GM12872 (cell line): ENCODE data around the gene TRIM68.

Source experiments
- TF ChIP-seq, protein P1 (sequence below): IDR thresholded peaks from 3 replicates; pipeline ENCODE4 v1.5.1; 2011; ENCODE audit warnings: low read depth, mild to moderate bottlenecking, low read length, moderate library complexity; ENCODE audit not compliant: insufficient read depth

Gene TRIM68, protein sequence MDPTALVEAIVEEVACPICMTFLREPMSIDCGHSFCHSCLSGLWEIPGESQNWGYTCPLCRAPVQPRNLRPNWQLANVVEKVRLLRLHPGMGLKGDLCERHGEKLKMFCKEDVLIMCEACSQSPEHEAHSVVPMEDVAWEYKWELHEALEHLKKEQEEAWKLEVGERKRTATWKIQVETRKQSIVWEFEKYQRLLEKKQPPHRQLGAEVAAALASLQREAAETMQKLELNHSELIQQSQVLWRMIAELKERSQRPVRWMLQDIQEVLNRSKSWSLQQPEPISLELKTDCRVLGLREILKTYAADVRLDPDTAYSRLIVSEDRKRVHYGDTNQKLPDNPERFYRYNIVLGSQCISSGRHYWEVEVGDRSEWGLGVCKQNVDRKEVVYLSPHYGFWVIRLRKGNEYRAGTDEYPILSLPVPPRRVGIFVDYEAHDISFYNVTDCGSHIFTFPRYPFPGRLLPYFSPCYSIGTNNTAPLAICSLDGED

DNA sequence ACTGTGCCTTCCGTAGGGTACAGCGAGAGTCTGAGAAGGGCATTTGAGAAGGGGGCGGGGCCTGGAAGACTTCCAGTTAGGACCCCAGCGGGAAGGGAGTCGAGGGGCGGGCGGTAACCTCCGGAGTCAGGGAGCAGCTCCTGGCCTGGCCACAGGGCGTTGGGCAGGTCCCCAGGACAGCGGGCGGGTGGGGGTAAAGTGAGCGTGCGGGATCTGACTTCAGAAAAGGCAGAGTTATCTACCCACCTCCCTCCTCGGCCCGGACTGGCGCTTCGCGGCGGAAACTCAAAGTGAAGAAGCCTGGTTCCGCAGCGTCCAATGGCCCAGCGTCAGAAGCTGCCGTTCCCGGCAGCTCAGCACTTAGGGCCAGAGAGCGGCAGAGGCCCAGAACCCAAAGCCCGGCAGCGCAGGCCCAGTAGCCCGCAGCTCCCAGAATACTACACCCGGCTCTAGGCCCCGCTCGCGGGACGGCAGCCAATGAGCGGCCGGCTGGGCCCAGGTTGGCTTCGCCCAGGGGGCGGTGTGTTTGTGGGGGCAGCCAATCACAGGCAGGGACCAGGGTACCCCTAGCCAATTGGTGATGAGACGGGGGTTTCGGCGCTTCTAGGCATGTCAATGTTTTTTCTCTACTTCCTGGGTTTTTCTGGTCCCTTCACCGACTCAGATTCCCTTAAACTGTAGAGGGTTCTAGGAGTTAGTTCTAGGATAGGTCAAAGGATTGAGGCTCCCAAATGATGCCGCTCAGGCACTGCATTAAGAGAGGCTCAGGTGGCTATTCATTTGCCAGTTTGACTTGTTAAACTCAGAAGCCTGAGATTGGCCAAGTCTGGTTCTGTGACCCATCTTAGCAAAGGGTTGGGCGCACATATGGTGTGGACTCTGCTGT, at the start of gene TRIM68:
TRIM68 (minus strand) TSS at position 451 of the 886 bp plus-strand sequence. CDS start 2,727 bp downstream, outside the sequence.
- TF ChIP-seq, protein P1, sequence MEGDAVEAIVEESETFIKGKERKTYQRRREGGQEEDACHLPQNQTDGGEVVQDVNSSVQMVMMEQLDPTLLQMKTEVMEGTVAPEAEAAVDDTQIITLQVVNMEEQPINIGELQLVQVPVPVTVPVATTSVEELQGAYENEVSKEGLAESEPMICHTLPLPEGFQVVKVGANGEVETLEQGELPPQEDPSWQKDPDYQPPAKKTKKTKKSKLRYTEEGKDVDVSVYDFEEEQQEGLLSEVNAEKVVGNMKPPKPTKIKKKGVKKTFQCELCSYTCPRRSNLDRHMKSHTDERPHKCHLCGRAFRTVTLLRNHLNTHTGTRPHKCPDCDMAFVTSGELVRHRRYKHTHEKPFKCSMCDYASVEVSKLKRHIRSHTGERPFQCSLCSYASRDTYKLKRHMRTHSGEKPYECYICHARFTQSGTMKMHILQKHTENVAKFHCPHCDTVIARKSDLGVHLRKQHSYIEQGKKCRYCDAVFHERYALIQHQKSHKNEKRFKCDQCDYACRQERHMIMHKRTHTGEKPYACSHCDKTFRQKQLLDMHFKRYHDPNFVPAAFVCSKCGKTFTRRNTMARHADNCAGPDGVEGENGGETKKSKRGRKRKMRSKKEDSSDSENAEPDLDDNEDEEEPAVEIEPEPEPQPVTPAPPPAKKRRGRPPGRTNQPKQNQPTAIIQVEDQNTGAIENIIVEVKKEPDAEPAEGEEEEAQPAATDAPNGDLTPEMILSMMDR = no peak

GRCh38 chr11:4654635-4655369, 46.8 kb upstream of the TRIM68 start:
- TF ChIP-seq, protein P1 = no peak

DNA sequence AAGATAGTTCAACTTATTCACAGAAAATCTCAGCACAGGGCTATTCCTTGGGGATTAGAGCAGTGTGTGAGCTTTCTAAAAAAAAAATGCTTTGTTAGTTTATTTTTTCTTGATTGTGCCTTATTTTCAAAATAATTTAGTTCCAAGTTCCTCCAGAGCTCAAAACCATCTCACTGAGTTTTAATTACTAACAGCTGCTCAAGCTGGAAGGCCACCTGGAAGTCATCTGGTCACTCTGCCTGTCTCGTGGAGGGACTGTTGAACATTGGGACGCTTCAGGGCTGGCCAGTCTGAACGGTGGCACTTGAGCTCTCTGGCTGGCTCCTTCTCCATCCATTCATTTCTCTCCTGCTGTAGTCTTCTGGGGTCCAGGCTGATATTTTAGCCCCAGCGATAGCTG, 39.7 kb upstream of the TRIM68 start:
- TF ChIP-seq, protein P1 = no peak

GRCh38 chr11:4645974-4646373, 37.9 kb upstream of the TRIM68 start:
- TF ChIP-seq, protein P1 = no peak

DNA sequence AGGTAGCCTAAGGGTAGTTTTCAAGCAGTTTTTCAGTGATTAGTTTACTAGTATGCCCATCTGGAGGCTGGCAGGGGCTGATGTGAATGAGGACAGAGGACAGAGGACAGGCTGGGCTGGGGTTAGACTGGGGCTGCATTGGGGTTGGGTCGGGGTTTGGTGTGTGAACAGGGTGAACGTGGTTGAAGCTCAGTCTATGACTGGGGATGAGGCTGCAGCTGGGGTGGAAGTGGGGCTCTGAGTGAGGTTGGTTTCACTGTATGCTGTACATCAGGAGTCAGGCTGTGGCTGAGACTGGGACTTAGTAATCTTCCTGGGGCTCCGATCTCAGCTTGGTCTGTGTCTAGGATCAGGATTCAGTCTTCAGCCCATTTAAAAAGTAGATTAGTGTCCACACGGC, 36.2 kb upstream of the TRIM68 start:
- TF ChIP-seq, protein P1 = no peak

GRCh38 chr11:4643682-4644081, 35.7 kb upstream of the TRIM68 start, which contains the start of gene OR51E1:
TSS of gene OR51E1 (plus strand) at chr11:4643982. CDS start at chr11:4652527, 8,545 bp downstream.
- TF ChIP-seq, protein P1 = no peak
